ENCODE measurements around the gene MRFAP1L1.

DNA sequence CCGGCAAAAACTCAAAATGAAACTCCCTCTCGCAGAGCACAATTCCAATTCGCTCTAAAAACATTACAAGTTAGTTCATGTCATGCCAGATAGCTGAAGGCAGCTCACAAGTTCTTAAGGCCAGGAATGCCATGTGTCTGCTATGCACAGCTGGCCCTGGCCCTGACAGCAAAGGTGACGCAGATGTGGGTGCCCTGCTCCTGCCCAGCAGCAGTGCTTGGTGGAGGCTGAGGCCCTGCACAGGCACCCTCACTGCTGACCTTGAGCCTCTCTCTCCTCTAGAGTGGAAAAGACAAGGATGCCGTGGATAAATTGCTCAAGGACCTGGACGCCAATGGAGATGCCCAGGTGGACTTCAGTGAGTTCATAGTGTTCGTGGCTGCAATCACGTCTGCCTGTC, 13.1 kb downstream of the MRFAP1L1 start:
- TF ChIP-seq POLR2AphosphoS5 (IDR thresholded peaks at IDR 0.05; ENCODE audit: low read depth, low read length) (no peak), POLR2A (IDR thresholded peaks at IDR 0.05; ENCODE audit: low read depth, low read length) (no peak), SPI1 (IDR thresholded peaks at IDR 0.05; ENCODE audit: low read depth, low read length) (no peak)
